ENCODE results near the gene C1QTNF12.

Gene C1QTNF12

GRCh38 chr1:1194723-1195122 is 51.8 kb downstream of the C1QTNF12 start:
- DNase-seq (ENCODE audit: low spot score): no peak
- TF ChIP-seq CTCF (IDR thresholded peaks at IDR 0.05; ENCODE audit: extremely low read depth, insufficient read depth, missing control alignments): no peak
- in situ Hi-C loops (cut with MboI; ENCODE audit: low pct_unique_long_range_greater_than_20kb, low sequenced_read_pairs, unreplicated experiment): no loop called here

Data from GM13977 (cell line).